Spleen (tissue), 7 donors: ENCODE data around the gene PIGQ.

Source experiments
- CTCF ChIP-seq, 11 experiments: fragments of 200-600 bp in 7 of 11; fragments of 450-650 bp in 4 of 11; sonication (generic) in 4 of 11; IDR thresholded peaks in 8 of 11; conservative IDR thresholded peaks in 3 of 11; 1 replicate in 7 of 11; 2 replicates in 4 of 11; pipeline versions ENCODE4 v1.4.0 to v1.8.0; 2016 to 2021; ENCODE audit warnings: antibody characterized with exemption in 11 of 11, inconsistent platforms in 4 of 11, mild to moderate bottlenecking in 1 of 11
- POLR2A ChIP-seq, 3 donors: fragments of 450-650 bp; IDR thresholded peaks; one replicate each; pipeline ENCODE4 v1.5.1; 2017; ENCODE audit warnings: antibody characterized with exemption in 3 of 3, mild to moderate bottlenecking in 1 of 3
- POLR2AphosphoS5 ChIP-seq, 3 donors: sonication (generic); formaldehyde crosslinking; IDR thresholded peaks; one replicate each; pipeline ENCODE4 v1.5.1; 2017; ENCODE audit warnings: antibody characterized with exemption in 3 of 3
- donor health status: DM: no; HTN: no; CAD: no; lungs with moderate emphysema.
- donor health status: DM: no; HTN: no; CAD: no.
- donor health status: DM: no; HTN: no; CAD: no.

- TF ChIP-seq CTCF (IDR thresholded peaks at IDR 0.05 in 8 of 11, conservative IDR thresholded peaks at IDR 0.05 in 3 of 11) (peak; percentile 45 to 85 (median 71)), POLR2A (IDR thresholded peaks at IDR 0.05) (no peak), POLR2AphosphoS5 (IDR thresholded peaks at IDR 0.05) (peak; percentile 55 to 78 (median 71))
These were observed 22.6 kb upstream of the PIGQ start for GRCh38 chr16:546909-547770.
